HS-27A (cell line): ENCODE results near the gene RAD23A.
"Not testable (repeated sequence)": the region's sequence is repeated elsewhere in the genome, so short reads cannot be mapped to it uniquely, and the experiment has no call there.

Experiments
- DNase-seq: peaks from one replicate; pipeline ENCODE4 v3.0.0-alpha.2; 2012; ENCODE audit warnings: low read depth, missing footprints

The RAD23A gene

GRCh38 chr19:12937927-12938778, 7.5 kb upstream of the RAD23A start, which contains the start of gene CALR:
Gene CALR (plus strand): TSS chr19:12938609. CDS start chr19:12938680, 71 bp downstream.
- DNase-seq, result peak; percentile 98

DNA sequence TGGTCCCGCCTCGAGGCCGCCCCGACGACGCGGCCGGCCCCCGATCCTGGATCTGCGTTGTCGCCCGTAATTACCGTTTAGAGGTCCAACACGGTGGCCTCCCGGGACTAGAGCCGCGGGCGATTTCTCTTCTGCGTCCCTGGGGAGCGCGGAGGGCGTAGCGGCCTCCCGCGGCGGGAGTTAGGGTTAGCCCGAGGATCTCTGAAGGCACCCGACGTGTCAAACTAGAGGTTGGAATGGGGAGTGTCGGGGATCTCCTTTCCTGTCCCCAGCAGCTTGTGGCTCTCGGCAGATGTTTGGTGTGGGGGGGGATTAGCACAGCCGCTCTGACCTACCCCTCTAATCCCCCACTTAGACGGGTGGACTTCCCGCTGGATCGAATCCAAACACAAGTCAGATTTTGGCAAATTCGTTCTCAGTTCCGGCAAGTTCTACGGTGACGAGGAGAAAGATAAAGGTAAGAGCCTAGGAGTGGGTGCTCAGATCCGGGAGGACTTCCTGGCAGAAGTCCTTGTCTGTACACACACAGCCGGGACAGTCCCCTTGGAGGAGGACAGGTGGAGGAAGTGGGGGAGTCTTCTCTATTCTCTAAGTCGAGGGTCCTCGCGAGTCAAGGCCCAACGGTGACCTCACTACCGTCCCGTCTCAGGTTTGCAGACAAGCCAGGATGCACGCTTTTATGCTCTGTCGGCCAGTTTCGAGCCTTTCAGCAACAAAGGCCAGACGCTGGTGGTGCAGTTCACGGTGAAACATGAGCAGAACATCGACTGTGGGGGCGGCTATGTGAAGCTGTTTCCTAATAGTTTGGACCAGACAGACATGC, 6.7 kb upstream of the RAD23A start:
- no peak for DNase-seq

- no peak for DNase-seq
Observed at GRCh38 chr19:12939975-12940423, 5.7 kb upstream of the RAD23A start.

DNA sequence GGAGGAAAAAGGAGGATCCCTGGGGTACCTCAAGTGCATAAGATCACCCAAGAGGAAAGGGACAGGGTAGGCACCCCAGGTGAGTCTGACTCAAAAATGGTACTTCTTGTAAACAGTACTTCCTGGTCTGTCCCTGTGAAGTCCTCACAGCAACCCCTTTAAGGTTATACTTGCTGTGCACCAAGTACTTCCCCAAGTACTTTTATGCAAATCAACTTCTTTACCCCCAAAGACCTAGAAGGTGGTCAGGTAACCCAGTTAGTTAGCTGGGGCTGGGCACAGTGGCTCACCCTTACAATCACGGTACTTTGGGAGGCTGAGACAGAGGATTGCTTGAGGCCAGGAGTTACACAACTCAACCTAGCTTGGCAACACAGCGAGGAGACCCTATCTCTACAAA, 4.8 kb upstream of the RAD23A start:
- DNase-seq, result no peak

DNA sequence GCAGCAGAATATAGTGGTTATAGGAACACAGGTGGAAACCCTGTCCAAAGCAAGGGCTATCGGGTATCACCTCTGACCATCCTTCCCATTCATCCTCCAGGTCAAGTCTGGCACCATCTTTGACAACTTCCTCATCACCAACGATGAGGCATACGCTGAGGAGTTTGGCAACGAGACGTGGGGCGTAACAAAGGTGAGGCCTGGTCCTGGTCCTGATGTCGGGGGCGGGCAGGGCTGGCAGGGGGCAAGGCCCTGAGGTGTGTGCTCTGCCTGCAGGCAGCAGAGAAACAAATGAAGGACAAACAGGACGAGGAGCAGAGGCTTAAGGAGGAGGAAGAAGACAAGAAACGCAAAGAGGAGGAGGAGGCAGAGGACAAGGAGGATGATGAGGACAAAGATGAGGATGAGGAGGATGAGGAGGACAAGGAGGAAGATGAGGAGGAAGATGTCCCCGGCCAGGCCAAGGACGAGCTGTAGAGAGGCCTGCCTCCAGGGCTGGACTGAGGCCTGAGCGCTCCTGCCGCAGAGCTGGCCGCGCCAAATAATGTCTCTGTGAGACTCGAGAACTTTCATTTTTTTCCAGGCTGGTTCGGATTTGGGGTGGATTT, 2.1 kb upstream of the RAD23A start:
- no peak for DNase-seq

- no peak for DNase-seq
Observed at GRCh38 chr19:12944104-12944674, 1.5 kb upstream of the RAD23A start.

GRCh38 chr19:12946092-12946721, 545 bp downstream of the RAD23A start:
- no peak for DNase-seq

DNA sequence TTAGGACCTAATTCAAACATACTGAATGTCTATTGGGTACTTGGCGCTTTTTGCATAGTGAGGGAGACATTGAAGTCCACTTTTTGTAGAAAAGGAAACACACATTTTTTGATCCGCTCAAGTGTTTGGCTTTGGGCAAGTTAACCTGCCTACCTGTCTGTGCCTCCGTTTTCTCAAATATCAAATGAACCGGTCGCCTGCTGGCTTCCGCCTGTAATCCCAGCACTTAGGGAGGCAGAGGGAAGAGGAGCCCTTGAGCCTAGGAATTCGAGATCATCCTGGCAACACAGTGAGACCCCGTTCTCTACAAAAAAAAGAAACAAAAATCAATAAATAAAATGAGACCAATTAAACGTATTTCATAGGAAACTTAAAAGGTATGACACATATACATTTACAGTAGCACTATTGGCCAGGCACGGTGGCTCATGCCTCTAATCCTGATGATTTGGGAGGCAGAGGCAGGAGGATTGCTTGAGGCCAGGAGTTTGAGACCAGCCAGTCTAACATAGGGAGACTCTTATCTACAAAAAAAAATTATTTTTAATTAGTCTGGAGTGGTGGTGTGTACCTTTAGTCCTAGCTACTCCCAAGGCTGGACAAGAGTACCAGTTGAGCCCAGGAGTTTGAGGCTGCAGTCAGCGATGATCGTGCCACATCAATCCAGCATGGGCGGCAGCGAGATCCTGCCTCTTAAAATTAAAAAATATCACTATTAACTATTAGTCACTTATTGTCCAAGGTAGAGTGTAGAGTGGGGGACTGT, 1.3 kb downstream of the RAD23A start:
- no peak for DNase-seq

- DNase-seq, result no peak
Observed at GRCh38 chr19:12947702-12948611, 2.3 kb downstream of the RAD23A start.

- DNase-seq, result no peak
Observed at GRCh38 chr19:12948612-12949362, 3.1 kb downstream of the RAD23A start.

DNA sequence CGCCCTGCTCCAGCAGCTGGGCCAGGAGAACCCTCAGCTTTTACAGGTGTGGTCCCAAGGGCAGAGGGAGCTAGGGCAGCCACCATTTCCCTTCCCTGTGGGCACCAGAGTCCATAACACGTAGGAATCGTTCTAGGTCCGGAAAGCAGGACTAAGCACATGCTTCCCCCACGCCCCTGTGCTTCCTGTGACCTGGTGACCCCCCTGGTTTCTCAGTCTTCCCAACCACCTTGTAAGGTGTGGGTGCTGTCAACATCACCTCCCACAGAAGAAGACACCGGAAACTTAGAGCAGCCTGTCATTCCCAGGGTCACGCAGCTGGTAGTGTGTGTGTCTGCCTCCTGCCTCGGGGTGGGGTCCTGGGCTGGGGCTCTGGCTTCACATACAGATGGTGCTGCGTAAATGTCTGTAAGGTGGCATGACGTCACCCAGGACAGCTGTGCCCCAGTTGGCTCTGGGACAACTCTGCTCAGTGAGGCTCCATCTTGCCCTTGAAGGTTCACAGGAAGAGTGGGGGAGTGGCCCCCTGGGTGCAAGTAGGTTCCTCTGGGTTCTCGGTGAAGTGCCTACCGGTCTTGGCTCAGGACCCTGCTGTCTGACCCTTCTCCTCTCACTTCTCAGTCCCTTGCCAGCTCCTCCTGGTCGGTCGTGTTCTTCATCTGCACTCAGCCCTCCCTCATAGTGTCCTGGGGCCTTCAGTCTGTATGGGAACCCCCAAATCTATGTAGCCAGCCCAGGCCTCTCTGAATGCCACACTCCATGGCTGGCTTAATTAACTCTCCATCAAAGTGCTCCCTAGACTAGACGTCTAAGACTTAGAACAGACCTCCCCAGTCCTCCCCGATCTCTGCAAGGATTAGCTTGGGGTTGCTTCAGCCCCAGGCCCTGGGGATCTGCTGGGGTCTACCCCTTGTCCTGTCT, 4.0 kb downstream of the RAD23A start:
- DNase-seq, result no peak

GRCh38 chr19:12952050-12952449, 6.4 kb downstream of the RAD23A start:
- DNase-seq, result not testable (repeated sequence)

- no peak for DNase-seq
Observed at GRCh38 chr19:12952488-12953137, 7.0 kb downstream of the RAD23A start.

DNA sequence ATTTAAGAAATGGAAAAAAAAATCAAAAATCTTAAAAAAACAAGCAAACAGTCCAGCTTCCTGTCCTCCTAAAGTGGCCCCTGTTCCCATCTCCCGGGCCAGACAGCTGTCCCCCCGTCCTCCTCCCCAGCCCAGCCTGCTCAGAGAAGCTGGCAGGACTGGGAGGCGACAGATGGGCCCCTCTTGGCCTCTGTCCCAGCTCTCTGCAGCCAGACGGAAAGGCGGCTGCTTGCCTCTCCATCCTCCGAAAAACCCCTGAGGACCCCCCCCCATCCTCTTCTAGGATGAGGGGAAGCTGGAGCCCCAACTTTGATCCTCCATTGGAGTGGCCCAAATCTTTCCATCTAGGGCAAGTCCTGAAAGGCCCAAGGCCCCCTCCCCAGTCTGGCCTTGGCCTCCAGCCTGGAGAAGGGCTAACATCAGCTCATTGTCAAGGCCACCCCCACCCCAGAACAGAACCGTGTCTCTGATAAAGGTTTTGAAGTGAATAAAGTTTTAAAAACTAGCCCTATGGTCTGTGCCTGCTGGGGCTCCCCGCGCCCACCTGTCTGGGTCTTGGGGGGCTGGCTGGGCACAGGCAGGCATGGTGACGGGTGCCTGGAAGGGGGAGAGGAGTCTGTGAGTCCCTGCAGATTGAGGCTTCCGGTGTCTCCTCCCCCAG, 7.6 kb downstream of the RAD23A start:
- DNase-seq, result no peak

GRCh38 chr19:12953799-12954611, 8.3 kb downstream of the RAD23A start:
- DNase-seq, result no peak

- DNase-seq, result no peak
Observed at GRCh38 chr19:12954612-12954962, 8.9 kb downstream of the RAD23A start.
